IMR-90 (cell line): ENCODE results near the gene TBC1D24. TPM values are rescaled to one million over a fixed set of nuclear protein-coding genes. Genes with fewer than 3 reads are reported as not detected.
A peak's percentile ranks its signal among the peaks of the same experiment; 100 is the strongest.

Source experiments
- ATAC-seq: fragments of 200-7000 bp; cut with Tn5 transposase; 2 replicates; pipeline ENCODE4 v1.9.1; 2020; ENCODE audit warnings: low read depth, mild to moderate bottlenecking, moderate library complexity
- BruUV-seq: library from RNA; stranded (reverse); fragments of 400-500 nt; replicated peaks from 2 replicates; lab custom pipeline; 2021; lab: Mats Ljungman, UMichigan
- CTCF ChIA-PET: fragments of 300-600 bp; formaldehyde crosslinking; extraction: SDS; loops from one replicate; lab custom pipeline; 2021; ENCODE audit warnings: antibody characterized with exemption; lab: Yijun Ruan, JAX
- POLR2A ChIA-PET: fragments of 300-600 bp; sonication (Branson Sonifier 250); formaldehyde crosslinking; loops from one replicate; lab custom pipeline; 2022; ENCODE audit warnings: antibody characterized with exemption; ENCODE audit not compliant: unreplicated experiment; lab: Charles Lee
- DNase-seq: peaks from one replicate; pipeline ENCODE4 v3.0.0; 2013
- H2AFZ ChIP-seq: replicated peaks from 2 replicates; pipeline ENCODE3; 2013; ENCODE audit warnings: low read length, mild to moderate bottlenecking; ENCODE audit not compliant: poor library complexity
- H2AK5ac ChIP-seq: 2 replicates; pipeline ENCODE4 v1.6.1; 2013; ENCODE audit warnings: low read depth, low read length, inconsistent platforms
- H2AK9ac ChIP-seq: replicated peaks from 2 replicates; pipeline ENCODE3; 2013; ENCODE audit warnings: mild to moderate bottlenecking, low read depth, low read length, moderate library complexity; ENCODE audit not compliant: poor library complexity
- H2BK120ac ChIP-seq: 2 replicates; pipeline ENCODE4 v1.6.1; 2013; ENCODE audit warnings: low read depth, low read length, inconsistent platforms
- H2BK15ac ChIP-seq: 3 replicates; pipeline ENCODE4 v1.6.1; 2013; ENCODE audit warnings: low read depth, low read length, inconsistent platforms
- H2BK20ac ChIP-seq: 2 replicates; pipeline ENCODE4 v1.6.1; 2013; ENCODE audit warnings: low read depth, mild to moderate bottlenecking, inconsistent platforms, low read length, moderate library complexity
- H2BK5ac ChIP-seq: 2 replicates; pipeline ENCODE4 v1.6.1; 2013; ENCODE audit warnings: mild to moderate bottlenecking, low read depth, low read length, inconsistent platforms; ENCODE audit not compliant: poor library complexity, severe bottlenecking
- H3K14ac ChIP-seq: replicated peaks from 2 replicates; pipeline ENCODE4 v1.6.1; 2013; ENCODE audit warnings: low read depth, low read length, inconsistent platforms
- H3K18ac ChIP-seq: 2 replicates; pipeline ENCODE4 v1.6.1; 2013; ENCODE audit warnings: low read depth, low read length, control low read depth
- H3K23ac ChIP-seq: 2 replicates; pipeline ENCODE4 v1.6.1; 2013; ENCODE audit warnings: low read depth, low read length, inconsistent platforms
- H3K27ac ChIP-seq: 2 replicates; pipeline ENCODE4 v1.5.1; 2013; ENCODE audit warnings: mild to moderate bottlenecking, control low read depth, low read length; ENCODE audit not compliant: insufficient read depth
- H3K27me3 ChIP-seq: 2 replicates; pipeline ENCODE4 v1.6.1; 2013; ENCODE audit warnings: low read length; ENCODE audit not compliant: control insufficient read depth, insufficient read depth
- H3K36me3 ChIP-seq: 2 replicates; pipeline ENCODE4 v1.6.1; 2013; ENCODE audit warnings: low read length, mixed read lengths; ENCODE audit not compliant: control insufficient read depth, insufficient read depth
- H3K4ac ChIP-seq: 2 replicates; pipeline ENCODE4 v1.6.1; 2013; ENCODE audit warnings: low read depth, low read length, inconsistent platforms
- H3K4me1 ChIP-seq: 2 replicates; pipeline ENCODE4 v1.6.1; 2013; ENCODE audit warnings: low read length, mixed read lengths; ENCODE audit not compliant: control insufficient read depth, insufficient read depth
- H3K4me2 ChIP-seq: 2 replicates; pipeline ENCODE4 v1.6.1; 2013; ENCODE audit warnings: low read depth, mild to moderate bottlenecking, control low read depth, low read length, moderate library complexity
- H3K4me3 ChIP-seq: 2 replicates; pipeline ENCODE4 v1.5.1; 2013; ENCODE audit warnings: low read depth, mild to moderate bottlenecking, control low read depth, low read length, moderate library complexity; ENCODE audit not compliant: insufficient read depth
- H3K56ac ChIP-seq: 2 replicates; pipeline ENCODE4 v1.6.1; 2013; ENCODE audit warnings: low read length, inconsistent platforms; ENCODE audit not compliant: insufficient read depth; ENCODE audit errors: extremely low read depth
- H3K79me1 ChIP-seq, 2 experiments: 2 replicates each; pipeline ENCODE4 v1.6.1; 2013; ENCODE audit warnings: low read length in 2 of 2, inconsistent platforms in 1 of 2, low read depth in 1 of 2
- H3K9ac ChIP-seq: 2 replicates; pipeline ENCODE4 v1.6.1; 2013; ENCODE audit warnings: low read depth, low read length, control low read depth
- H3K9me1 ChIP-seq: 2 replicates; pipeline ENCODE4 v1.6.1; 2013; ENCODE audit warnings: low read length, inconsistent platforms; ENCODE audit not compliant: insufficient read depth
- H3K9me3 ChIP-seq: 2 replicates; pipeline ENCODE4 v1.6.1; 2013; ENCODE audit warnings: low read length; ENCODE audit not compliant: control insufficient read depth, insufficient read depth
- H4K20me1 ChIP-seq: 2 replicates; pipeline ENCODE4 v1.6.1; 2013; ENCODE audit warnings: low read length, inconsistent platforms; ENCODE audit not compliant: insufficient read depth
- H4K5ac ChIP-seq: 2 replicates; pipeline ENCODE4 v1.6.1; 2013; ENCODE audit warnings: mild to moderate bottlenecking, low read depth, low read length, control low read depth
- H4K8ac ChIP-seq, 2 experiments: 2 replicates each; pipeline ENCODE4 v1.6.1; 2013; ENCODE audit warnings: low read depth in 2 of 2, low read length in 2 of 2, control low read depth in 1 of 2, inconsistent platforms in 1 of 2
- H4K91ac ChIP-seq: 2 replicates; pipeline ENCODE4 v1.6.1; 2013; ENCODE audit warnings: low read depth, low read length, inconsistent platforms; ENCODE audit not compliant: insufficient read depth
- BHLHE40 ChIP-seq: fragments of 150-350 bp; IDR thresholded peaks from 2 replicates; pipeline ENCODE4 v1.6.1; 2016; ENCODE audit warnings: mild to moderate bottlenecking, low read depth, low read length
- CEBPB ChIP-seq: IDR thresholded peaks from 2 replicates; pipeline ENCODE4 v1.6.1; 2012; ENCODE audit warnings: low read depth, low read length, improper control_type of control experiment
- CHD1 ChIP-seq: IDR thresholded peaks from 2 replicates; pipeline ENCODE4 v1.6.1; 2012; ENCODE audit warnings: low read depth, low read length, improper control_type of control experiment
- CTCF ChIP-seq: conservative IDR thresholded peaks from 2 replicates; pipeline ENCODE4 v1.5.1; 2012; ENCODE audit warnings: mild to moderate bottlenecking, low read depth, low read length, improper control_type of control experiment
- ELK1 ChIP-seq: fragments of 150-350 bp; IDR thresholded peaks from 2 replicates; pipeline ENCODE4 v1.6.1; 2016; ENCODE audit warnings: low read depth, mild to moderate bottlenecking, low read length, moderate library complexity, borderline replicate concordance
- MAFK ChIP-seq: IDR thresholded peaks from 2 replicates; pipeline ENCODE4 v1.6.1; 2012; ENCODE audit warnings: low read depth, low read length, improper control_type of control experiment
- MAZ ChIP-seq: IDR thresholded peaks from 2 replicates; pipeline ENCODE4 v1.6.1; 2012; ENCODE audit warnings: low read depth, mild to moderate bottlenecking, low read length, improper control_type of control experiment, moderate library complexity, borderline replicate concordance
- MXI1 ChIP-seq: IDR thresholded peaks from 2 replicates; pipeline ENCODE4 v1.6.1; 2012; ENCODE audit warnings: low read depth, mild to moderate bottlenecking, low read length, moderate library complexity, borderline replicate concordance
- RAD21 ChIP-seq: IDR thresholded peaks from 2 replicates; pipeline ENCODE4 v1.6.1; 2012; ENCODE audit warnings: low read length, improper control_type of control experiment
- SMC3 ChIP-seq: fragments of 150-350 bp; IDR thresholded peaks from 2 replicates; pipeline ENCODE4 v1.6.1; 2016; ENCODE audit warnings: low read depth, mild to moderate bottlenecking, antibody characterized with exemption, low read length, moderate library complexity
- WGBS, 2 experiments: methylation state at CpG; one replicate each; pipeline versions ENCODE4 v1.1.5 to v1.1.7; 2013; ENCODE audit warnings: missing lambda C conversion rate in 2 of 2; ENCODE audit not compliant: insufficient read length in 1 of 2; ENCODE audit errors: extremely low coverage in 2 of 2; 5-methylcytosine and 5-hydroxymethylcytosine counted together
- dilution Hi-C: fragments of 300-500 bp; cut with HindIII; formaldehyde crosslinking; loops from one replicate; pipeline ENCODE4 v1.14.3; 2018; ENCODE audit warnings: low sequenced_read_pairs; ENCODE audit not compliant: unreplicated experiment
- in situ Hi-C: fragments of 300-500 bp; cut with MboI; formaldehyde crosslinking; loops from 3 replicates; pipeline ENCODE4 v1.14.3; 2019; ENCODE audit warnings: low sequenced_read_pairs, inconsistent platforms, mixed read lengths
- intact Hi-C: fragments of 100-400 bp; cut with micrococcal nuclease; formaldehyde crosslinking; loops from 2 replicates; pipeline ENCODE4 v1.10.0; 2022
- polyA plus RNA-seq, 3 experiments: library from polyadenylated mRNA; depleted of rRNA; stranded (reverse); fragments of >200 nt; gene quantifications; 2 replicates each; pipeline ENCODE4 v1.2.3, GENCODE V29; 2012; ENCODE audit warnings: low replicate concordance in 1 of 3
- total RNA-seq: library from RNA; depleted of rRNA; stranded (reverse); fragments of >200 nt; gene quantifications from 2 replicates; pipeline ENCODE4 v1.2.3, GENCODE V29; 2012
- TF ChIP-seq, protein P1 (sequence below): fragments of 150-350 bp; IDR thresholded peaks from 2 replicates; pipeline ENCODE4 v1.6.1; 2017; ENCODE audit warnings: mild to moderate bottlenecking, antibody characterized with exemption, low read length, low read depth

The TBC1D24 gene
- total and polyA plus RNA-seq, 2 of the 4 experiments (the other 2 are of a cell fraction): 7.5 to 13.4 TPM

- in situ Hi-C loops: no loop called here
- CTCF ChIA-PET: interaction anchor here (0.6 kb wide), 1 partner anchor 10 kb away, joined by 3 read pairs; no protein-coding TSS in a partner anchor
- H4K20me1 ChIP-seq: peaks cover 15% of the 10 kb centered on the region
Observed at GRCh38 chr16:2482249-2482648, 7.3 kb downstream of the TBC1D24 start.

More at GRCh38 chr16:2482249-2482648, 7.3 kb downstream of the TBC1D24 start:
- Histone ChIP-seq H3K18ac (peak overlapping the region; percentile 56; the same call in 1 of the 2 replicates), H2BK120ac (no peak overlapping the region), H3K9me3 (no peaks in the 10 kb centered on the region), H3K27ac (peak overlapping the region; percentile 52), H3K79me1 (peaks cover 30 to 73% of the 10 kb centered on the region in 2 experiments), H3K4me1 (peaks cover 21% of the 10 kb centered on the region), H3K27me3 (no peaks in the 10 kb centered on the region), H3K14ac (peak overlapping the region; percentile 61; the same call in 1 of the 2 replicates), H3K4me2 (peak overlapping the region; percentile 85; the same call in 1 of the 2 replicates), H2AK5ac (peak overlapping the region; percentile 88; the same call in 1 of the 2 replicates), H3K4ac (peak overlapping the region; percentile 86), H3K4me3 (no peak overlapping the region), H4K5ac (peak overlapping the region; percentile 98), H2AK9ac (peak overlapping the region; percentile 92), H2BK20ac (no peak overlapping the region), H3K56ac (no peak overlapping the region), H4K91ac (peak overlapping the region; percentile 43; the same call in 1 of the 2 replicates), H3K23ac (no peak overlapping the region), H2BK15ac (0 out of 3 replicates have a peak overlapping the region, but pooled peaks have one; percentile 18), H2BK5ac (peak overlapping the region; percentile 63), H3K9ac (peak overlapping the region; percentile 53; the same call in 1 of the 2 replicates), H2AFZ (peak overlapping the region; percentile 91), H3K36me3 (no peaks in the 10 kb centered on the region), H3K9me1 (peaks cover 6% of the 10 kb centered on the region; the same call in 1 of the 2 replicates), H4K8ac (peak overlapping the region in 1 of 2 experiments; percentile 91; a peak in 2 of 4 replicates)
- dilution Hi-C loops (no loop called here), intact Hi-C loops (no loop called here)
- POLR2A ChIA-PET: no interaction called here
- TF ChIP-seq BHLHE40 (no peak), CHD1 (no peak), SMC3 (no peak), CTCF (no peak), MAZ (no peak), CEBPB (no peak), MXI1 (no peak), MAFK (no peak), ELK1 (no peak), RAD21 (no peak)
- TF ChIP-seq, protein P1, sequence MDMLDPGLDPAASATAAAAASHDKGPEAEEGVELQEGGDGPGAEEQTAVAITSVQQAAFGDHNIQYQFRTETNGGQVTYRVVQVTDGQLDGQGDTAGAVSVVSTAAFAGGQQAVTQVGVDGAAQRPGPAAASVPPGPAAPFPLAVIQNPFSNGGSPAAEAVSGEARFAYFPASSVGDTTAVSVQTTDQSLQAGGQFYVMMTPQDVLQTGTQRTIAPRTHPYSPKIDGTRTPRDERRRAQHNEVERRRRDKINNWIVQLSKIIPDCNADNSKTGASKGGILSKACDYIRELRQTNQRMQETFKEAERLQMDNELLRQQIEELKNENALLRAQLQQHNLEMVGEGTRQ: no peak
- BruUV-seq: no TSS peak
- WGBS, 2 experiments: 69% methylated on average over 5 of the region's 13 CpGs; no CpG with 5 or more reads in 1 of the 2 experiments
- DNase-seq (no peak), ATAC-seq (no peak)
